Measurements from ENCODE around the gene SLC6A13.

SLC6A13 gene

DNA sequence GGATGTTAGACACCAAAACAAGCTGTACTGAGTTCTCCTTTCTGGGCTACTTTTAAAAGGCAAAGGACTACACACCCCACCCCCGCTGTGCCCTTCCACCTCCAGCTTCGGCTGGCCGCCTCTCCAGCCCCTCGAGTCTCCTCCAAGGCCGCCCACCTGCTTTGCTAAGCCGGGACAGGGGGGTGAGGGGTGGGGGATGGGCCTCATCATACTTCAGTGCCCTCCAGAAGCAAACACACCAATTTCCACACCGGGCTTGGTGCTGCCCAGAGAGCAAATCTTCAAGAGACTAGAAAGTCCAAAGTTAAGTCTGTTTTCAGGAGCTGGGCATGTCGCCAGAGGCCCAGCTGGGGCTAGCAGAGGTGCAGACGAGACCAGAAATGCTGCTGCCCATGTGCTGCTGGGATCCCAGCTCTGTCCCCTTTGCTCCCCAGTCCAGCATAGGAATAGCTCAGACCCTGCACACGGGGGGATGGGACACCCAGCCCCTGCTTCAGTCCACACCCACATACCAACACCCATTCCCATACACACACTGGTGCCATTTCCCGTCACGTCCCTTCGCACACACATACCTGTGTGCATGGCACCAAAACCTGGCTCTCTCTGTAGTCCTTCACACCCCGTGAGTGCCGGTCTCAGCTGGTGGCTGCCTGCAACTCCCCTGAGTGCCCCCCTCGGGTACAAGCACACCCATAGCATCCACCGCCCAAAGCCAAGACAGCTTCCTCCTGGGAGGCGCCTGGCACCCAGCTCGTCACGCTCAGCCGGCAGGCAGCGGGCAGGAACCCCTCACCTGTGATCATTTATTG is 49.7 kb downstream of the SLC6A13 start:
- DNase-seq: no peak

DNA sequence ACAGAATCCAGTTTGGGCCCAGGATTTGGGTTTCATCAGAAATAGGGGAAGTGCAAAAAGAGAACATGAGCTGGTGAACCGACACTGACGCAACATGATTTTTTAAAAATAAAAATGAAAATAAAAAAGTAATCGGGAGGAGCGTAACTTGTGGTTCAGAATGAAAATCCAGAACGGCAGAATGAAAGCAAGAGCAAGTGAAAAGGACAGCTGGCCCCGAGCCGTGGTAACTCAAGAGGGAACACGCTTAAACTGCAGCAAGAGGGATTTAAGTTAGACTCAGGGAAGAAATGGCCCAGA is 50.3 kb downstream of the SLC6A13 start:
- no peak for DNase-seq

DNA sequence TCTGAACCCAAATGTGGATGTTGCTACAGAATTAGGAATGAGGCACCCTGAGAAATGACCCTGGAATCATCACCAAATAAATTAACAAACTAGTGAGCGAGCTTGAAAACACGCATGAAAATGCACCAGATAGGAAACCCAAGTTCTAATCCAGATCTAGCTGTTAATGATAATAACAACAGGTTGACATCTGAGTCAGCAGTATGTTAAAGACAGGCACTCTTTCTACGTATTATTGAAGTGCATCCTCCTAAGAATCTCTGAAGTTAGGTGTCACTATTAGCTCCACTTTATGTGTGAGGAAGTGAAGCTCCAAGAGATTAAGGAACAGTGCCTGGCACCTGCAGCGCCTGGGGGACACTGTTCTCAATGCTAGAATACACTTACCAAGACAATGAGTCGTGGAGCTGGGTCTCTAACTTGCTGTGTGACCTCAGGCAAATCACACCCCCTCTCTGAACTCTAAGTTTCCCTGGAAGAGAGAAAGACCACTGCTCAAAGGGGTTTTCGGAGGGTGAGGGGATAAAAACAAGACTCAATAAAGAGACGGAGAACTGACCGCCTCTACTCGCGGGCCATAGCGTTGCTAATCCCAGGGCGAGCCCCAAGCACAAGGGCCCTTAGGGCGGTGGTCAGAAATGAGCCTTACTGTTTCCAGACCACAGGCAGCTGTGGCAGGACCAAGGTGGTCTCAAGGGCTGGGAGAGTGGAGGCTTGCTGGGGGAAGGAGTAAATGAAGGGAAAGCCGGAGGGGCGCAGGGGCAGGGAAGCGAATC is 50.8 kb downstream of the SLC6A13 start:
- DNase-seq: no peak

DNA sequence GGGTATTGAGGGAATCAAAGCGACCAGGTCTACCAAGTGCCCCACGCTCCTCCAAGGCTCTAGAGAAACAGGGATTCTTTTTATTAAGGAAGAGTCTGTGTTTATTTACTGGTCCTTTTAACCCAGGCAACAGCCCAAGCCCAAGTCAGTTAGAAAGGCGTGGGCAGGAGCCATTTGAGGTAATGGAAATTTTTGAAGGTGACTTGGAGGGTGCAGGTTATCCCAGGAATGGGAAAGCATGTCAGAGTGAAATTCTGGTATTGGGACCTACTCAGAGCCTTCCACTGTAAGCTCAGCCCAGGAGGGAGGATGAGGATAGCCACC is 51.5 kb downstream of the SLC6A13 start:
- DNase-seq: no peak

DNA sequence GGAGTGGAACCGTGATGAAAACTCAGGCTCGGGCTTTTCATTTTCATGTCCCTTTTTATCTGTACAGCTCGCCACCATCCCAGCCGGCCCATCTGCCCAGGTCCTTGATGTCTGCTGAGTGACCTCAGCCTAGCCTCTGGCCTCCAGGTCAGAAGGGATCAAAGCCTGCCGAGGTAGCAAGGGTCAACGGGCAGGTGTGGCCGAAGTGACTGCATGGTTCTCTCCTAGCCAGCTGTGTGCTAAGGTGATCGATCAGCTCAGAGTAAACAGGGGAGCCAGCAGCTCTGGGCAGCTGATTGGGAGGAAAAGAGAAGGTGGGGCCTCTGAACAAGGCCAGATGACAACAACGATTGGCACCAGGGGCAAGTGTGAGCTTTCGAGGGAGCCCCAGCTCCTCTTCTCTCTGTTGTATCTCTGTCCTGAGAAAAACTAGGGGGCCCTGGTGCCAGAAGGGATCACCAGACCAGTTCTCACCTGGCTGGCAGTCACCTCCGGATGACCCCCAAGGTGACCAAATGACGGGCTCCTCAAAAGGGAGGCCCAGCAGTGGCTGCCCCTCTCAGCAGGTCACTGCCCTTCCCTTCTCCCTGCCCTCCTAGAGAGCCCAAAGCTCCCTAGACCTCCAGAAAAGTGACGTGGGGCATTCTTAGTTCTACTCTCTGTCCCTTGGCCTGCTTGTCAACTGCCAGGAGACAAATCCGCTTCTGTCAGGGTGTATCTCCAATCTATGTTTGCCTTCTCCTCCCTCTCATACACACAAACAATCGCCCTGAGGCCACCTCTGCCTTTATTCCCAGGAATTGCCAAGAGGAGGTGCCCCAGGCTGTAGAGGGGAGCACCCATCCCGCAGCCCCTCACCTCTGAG is 52.1 kb downstream of the SLC6A13 start:
- DNase-seq: no peak

DNA sequence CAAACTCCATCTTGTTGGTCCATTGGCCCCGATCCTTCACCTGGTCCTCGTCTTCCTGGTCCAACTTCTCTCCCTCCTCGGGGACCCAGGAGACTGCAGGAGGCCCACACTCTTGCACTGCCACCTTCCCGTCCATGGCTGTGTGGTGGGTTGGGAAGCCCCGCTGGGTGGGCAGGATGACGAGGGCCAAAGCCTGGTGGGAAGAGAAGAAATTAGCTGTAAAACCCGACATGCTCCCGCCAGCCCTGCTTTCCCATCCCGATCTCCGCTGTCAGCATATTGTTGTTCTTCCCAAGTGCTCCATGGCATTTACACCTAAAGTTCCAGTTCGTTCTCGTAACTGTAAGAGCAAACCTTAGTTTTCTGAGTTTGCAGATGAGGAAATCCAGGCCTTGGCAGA is 52.8 kb downstream of the SLC6A13 start:
- no peak for DNase-seq

DNA sequence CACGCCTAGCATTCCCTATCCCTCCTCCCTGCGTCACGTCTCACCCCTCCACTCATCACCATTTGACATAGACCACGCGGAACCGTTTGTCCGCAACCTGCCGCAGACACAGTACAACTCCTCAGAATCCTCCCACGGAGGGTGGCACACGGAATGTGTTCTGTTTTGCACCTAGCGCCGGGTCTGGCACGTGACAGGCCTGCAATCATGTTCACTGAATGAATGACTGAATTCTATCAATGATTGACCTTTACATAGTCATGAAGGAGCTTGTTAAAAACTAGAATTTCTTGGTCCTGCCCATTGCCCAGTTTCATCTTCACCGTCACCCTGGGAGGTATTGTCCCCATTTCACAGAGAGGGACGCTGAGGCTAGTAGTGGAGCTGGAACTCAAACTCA is 53.4 kb downstream of the SLC6A13 start:
- DNase-seq: no peak

DNA sequence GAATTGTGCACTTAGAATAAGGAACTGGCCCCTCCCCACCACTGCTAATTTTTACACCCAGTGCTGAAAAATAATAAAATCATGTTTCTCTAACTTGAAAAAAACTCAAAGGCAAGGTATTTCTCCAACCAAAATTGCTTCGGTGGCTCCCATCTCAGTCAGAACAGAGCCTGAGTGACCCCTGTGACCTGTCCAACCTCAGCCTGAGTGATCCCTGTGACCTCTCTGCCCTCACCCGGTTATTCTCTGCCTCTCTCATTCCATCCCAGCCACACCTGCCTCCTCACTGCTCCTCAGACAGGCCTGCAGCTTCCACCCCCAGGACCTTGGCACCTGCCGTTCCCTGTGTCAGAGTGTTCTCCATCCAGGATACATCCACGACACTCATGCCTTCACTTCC is 53.8 kb downstream of the SLC6A13 start:
- no peak for DNase-seq

DNA sequence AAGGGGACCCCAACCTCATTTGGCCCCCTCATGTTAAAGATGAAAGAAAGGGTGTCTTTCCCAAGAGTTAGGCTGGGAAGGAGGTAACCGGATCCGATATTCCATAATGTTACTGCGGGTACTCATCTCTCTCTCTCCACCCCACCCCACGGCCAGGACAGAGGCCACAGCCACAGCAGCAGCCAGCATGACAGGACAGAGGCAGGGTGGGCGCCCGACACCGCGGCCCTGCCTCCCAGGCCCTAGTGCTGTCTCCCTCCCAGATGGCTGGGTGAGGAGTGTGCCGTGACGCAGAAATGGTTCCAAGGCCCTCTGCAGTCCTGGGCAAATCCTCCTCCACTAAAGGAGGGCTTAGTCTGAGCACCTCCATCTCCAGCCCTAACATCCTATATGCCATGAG is 54.8 kb downstream of the SLC6A13 start:
- DNase-seq: no peak

DNA sequence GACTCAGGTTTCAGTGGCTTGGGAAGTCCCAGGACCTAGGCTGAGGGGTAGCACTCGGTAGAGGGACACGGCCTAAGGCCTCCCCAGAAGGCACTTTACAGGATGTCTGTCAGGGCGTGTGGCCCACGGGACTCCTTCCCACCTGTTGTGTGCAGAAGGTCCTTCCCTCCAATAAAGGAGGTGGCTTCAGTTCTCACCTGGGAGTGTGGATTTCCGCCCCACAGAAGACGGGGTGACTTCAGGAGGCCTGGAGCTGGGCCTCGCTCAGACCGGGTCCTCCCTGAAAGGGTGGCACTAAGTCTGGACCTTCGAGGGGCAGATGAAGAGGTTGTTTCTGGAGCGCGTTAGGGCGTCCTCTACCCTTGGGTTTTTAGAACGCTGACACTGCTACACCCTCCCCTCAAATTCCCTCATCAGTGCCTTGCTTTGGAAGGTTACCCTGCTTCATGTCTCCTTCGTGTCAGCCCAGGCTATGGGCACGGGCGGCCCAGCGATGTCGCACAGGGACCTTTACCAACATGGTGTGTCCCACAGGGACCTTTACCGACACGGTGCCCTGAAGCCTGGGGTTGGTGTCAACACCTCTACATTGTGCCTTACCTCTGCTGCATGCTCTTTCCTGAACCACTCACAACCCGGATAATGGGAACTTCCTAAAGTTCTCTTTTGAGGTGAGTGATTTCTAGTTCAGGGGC is 55.7 kb downstream of the SLC6A13 start:
- DNase-seq: no peak

DNA sequence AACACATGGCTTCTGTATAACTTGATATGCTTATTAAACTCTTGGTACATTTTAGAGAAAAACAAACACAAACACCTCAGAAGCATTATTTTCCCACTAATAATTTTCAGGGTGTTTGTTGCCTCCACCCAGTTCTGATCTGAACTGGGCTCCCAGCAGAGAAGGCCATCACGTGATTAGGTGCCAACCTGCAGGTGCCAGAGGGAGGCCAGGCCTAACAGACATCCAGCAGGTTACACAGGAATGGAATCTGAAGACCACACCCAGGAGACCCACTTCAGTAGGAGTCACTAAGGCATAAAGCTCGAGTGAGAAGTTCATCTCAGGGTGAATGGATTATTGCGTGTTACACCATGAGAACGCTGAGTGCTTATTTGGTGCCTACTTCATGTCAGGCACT is 57.6 kb downstream of the SLC6A13 start:
- no peak for DNase-seq

DNA sequence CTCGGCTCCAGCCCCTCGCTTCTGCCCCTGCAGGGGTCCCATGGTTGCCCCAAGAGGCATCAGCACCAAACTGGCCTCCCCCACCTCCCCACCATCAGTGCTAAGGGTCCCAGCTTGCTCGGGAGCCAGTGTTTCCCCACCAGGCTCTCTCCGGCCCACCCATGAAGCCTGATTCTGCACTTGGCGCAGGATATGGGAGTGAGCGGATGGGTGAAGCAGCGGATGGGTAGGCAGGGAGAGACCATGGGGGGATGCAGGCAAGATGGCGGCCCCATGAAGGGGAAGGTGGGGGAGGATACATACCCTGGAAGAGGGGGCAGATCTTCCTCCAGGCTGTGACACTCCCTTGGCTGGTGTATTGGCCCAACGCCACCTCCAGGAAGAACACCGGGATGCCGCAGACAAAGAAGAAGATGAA is 58.4 kb downstream of the SLC6A13 start:
- no peak for DNase-seq

DNA sequence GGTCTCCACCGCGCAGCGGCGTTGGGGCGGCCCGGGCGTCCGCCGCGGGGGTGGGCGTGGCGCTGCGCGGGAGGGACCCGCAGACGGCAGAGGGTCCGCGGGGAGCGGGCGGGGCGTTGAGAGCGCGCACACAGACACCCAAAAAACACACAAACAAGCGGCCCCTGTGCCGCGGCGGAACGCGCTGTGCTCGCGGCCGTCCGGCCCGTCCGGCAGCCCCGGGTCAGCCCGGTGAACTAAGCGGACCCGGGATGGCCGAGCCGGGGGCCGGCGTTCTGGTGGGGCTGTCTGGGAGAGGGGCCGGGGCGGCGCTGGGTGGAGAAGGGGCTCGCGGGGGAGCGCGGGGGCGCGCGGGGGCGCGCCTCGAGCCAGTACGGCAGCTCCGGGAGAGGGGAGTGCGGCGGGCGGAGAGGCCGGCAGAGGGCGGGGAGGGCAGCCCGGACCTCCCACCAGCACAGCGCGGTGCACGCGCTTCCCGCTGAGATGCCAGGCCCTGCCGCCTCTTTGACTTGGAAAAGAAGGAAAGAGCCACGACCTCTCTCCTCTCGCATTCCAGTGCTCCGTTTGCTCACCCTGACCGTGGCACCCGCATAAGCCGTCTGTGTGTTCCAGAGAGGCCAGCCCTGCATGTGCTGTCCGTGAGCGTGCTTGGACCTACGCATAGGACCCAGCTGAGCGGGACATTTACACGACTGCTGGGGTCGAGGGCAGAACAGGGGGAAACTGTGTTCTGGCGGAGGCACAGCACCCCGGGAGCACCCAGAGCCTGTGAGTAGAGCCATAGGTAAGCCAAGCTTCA is 59.0 kb downstream of the SLC6A13 start:
- DNase-seq: no peak

DNA sequence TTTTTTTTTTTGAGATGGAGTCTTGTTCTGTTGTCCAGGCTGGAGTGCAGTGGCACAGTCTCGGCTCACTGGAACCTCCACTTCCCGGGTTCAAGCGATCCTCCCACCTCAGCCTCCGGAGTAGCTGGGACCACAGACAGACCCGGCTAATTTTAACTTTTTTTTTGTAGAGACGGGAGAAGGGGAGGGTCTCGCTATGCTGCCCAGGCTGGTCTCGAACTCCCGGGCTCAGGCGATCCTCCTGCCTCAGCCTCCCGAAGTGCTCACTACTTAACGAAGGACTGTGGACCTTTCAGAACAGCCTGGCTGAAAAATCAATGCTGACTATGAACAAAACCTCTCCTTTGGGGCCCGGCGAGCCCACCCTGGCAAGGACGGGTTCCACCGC is 59.6 kb downstream of the SLC6A13 start:
- DNase-seq: no peak

DNA sequence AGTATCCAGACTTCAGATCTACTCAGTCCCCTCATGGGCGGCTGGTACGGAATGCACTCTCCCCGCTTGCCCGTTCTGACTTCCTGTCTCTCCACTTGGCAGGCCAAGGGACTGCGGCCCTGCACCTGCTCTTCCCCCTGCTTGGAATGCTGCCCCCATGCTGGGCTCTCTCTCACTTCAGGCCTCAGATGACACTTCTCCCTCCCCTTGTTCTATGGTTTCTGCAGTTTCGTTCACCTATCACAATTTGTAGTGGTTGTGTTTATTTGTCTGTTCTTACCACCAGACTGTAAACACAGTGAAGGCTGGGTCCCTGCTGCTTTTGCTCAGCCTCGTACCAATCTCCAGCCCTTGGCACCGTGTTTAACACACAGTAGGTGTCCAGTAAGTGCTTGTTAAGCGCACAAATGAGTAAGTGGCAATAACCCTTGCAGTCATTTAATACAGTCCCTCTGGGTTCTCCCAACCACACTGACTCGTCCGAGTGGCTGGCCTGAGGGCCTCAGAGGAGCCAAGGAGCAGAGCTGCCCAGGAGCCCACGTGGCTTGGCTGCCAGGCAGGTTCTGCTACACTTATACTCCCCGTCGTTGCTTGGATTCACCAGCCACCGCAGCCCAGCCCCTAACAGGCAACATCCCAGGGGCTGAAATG is 60.4 kb downstream of the SLC6A13 start:
- DNase-seq: no peak

DNA sequence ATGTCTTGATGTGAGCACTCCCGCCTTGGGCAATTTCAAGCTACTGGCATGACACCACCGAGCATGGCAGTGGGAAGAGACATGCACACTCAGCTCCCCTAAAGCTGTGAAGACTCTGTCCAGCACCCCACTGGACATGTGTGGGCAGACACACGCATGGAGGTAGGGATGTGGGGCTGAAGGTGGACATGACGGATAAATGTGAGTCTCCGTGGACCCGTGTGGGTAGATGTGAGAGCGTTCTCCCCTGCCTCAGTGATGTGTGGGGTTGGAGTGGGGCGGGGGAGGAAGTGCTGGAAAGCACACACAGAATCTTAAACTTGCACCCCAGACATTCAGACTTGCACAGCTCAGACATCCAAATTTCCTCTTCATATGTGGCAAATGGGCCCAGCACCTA is 61.3 kb downstream of the SLC6A13 start:
- no peak for DNase-seq

DNA sequence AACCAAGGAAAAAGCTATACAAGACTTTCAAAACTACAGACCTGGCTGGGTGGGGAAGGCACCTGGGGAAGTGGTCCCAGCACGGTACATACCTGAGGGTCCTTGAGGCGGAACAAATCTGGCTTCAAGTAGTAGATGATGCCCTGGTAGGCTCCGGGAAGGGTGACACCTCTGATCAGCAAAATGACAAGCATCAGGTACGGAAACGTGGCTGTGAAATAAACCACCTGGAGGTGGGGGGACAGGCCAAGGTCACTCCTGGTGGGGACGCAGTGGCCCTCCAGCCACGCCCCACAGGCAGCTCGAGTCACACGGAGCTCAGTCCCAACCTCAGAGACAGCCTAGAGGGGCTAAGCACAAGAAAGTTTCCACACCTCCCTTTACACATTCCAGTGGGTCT is 63.9 kb downstream of the SLC6A13 start:
- DNase-seq: no peak

DNA sequence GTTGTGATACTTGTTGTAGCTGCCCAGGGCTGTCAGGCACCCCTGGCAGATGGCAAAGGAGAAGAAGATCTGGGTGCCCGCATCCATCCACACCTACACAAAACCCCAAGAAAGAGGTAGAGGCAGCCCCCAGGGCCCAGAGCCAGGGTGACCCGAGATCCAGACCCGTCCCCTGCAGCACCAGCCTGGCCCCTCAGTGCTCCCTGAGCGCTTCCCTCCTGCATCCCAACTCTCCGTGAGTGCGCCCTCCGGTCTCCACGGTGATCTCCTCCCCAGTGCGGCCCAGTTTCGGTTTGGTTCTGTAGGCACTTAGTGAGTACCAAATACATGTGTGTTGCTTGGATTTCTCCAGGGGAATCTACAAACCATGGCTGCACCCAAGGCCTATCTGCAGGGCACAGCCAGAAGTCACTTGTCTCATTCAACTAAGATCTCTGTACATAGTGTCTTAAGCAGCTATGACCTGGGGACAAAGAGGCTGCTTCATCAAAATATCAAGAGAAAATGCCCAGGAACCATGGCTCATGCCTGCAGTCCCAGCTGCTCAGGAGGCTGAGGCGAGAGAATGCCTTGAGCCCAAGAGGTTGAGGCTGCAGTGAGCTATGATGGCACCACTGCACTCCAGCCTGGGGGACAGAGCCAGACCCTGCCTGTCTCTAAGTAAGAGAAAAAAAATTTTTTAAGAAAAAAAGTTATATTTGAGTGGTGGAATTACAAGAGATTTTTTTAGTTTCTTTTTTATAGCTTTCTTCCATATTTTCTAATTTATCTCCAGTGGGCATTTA is 64.5 kb downstream of the SLC6A13 start:
- no peak for DNase-seq

DNA sequence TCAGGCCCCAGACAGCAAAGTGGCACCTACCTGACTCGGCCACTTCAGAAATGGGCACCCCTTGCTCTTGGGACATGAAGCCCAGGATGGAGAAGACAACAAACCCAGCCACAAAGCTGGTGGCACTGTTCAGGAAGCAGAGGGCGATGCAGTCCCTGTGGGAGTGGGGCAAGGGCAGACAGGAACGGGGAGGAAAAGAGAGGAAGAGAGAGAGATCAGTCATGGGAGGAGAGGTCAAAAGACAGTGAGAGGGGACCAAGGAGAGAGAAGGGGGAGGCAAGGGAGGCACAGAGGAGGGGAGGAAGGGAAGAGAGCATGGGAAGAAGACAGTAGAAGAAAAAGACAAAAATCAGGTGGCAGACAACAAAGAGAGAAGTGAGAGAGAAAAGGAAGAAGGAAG is 65.3 kb downstream of the SLC6A13 start:
- no peak for DNase-seq

DNA sequence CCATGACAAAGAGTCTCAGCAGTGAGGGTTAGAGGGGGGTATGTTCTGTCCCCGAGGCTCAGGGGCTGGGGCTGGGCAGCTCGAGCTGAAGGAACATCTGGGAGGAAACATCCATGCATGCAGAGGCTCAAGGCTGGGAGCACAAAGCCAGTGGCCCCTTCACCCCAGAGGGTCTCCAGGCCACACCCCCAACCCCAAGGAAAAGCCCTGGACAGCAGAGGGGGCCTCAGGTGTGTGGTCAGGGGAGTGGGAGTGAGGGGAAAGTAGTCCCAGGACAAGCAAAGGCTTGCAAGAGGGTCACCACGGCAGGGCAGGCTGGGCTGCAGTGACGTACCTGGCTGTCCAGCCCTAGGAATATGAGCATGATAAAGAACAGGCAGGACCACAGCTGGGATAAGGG is 66.2 kb downstream of the SLC6A13 start:
- no peak for DNase-seq

DNA sequence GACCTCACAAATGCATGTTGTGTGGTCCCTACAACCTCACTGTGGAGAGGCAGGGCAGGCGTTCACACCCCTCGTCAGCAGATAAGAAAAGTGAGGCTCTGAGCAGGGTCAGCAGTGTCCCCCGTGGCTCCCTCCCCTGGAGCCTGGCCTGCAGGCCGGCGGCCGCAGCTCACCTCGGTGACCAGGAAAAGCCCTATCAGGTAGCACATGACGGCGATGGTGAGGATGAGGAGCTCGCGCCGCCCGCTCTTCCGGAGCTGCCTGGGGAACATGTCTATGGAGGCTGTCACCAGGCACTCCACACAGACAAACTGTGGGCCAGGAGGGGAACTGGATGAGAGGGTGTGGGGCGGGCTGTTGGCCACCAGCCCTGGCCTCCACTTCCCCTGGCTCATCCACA is 66.7 kb downstream of the SLC6A13 start:
- DNase-seq: no peak
